Right kidney (tissue), 9 donors: ENCODE measurements around the gene SEM1.
"Not testable (repeated sequence)": the region's sequence is repeated elsewhere in the genome, so short reads cannot be mapped to it uniquely, and the experiment has no call there.

Experiments
- DNase-seq: peaks from one replicate; pipeline ENCODE4 v3.0.0-alpha.2; 2016
- long read RNA-seq, 8 donors: transcript quantifications; one replicate each; lab custom pipeline, GENCODE V29; 2026

Gene SEM1
- long read RNA-seq, donor 1, transcript SEM1-201 (3 exons, 1,314 nt) = major isoform, 322 of 356 reads
- long read RNA-seq, donor 1, transcript SEM1-209 (2 exons, 2,773 nt) = minor isoform, 29 of 356 reads
- long read RNA-seq, donor 1, partial matches to known transcripts = 5 of 356 reads
- long read RNA-seq, donor 1, other reads (novel, unspliced or antisense) = 0 of 356 reads
- long read RNA-seq, donor 2, transcript SEM1-201 (3 exons, 1,314 nt) = major isoform, 231 of 290 reads
- long read RNA-seq, donor 2, transcript SEM1-209 (2 exons, 2,773 nt) = minor isoform, 43 of 290 reads
- long read RNA-seq, donor 2, partial matches to known transcripts = 15 of 290 reads
- long read RNA-seq, donor 2, other reads (novel, unspliced or antisense) = 0 of 290 reads
- long read RNA-seq, donor 3, transcript SEM1-201 (3 exons, 1,314 nt) = major isoform, 124 of 138 reads
- long read RNA-seq, donor 3, transcript SEM1-209 (2 exons, 2,773 nt) = minor isoform, 14 of 138 reads
- long read RNA-seq, donor 3, partial matches to known transcripts = 0 of 138 reads
- long read RNA-seq, donor 3, other reads (novel, unspliced or antisense) = 0 of 138 reads
- long read RNA-seq, donor 4, transcript SEM1-209 (2 exons, 2,773 nt) = minor isoform, 23 of 247 reads
- long read RNA-seq, donor 4, transcript SEM1-201 (3 exons, 1,314 nt) = major isoform, 219 of 247 reads
- long read RNA-seq, donor 4, partial matches to known transcripts = 5 of 247 reads
- long read RNA-seq, donor 4, other reads (novel, unspliced or antisense) = 0 of 247 reads
- long read RNA-seq, donor 5, transcript SEM1-201 (3 exons, 1,314 nt) = major isoform, 266 of 284 reads
- long read RNA-seq, donor 5, transcript SEM1-209 (2 exons, 2,773 nt) = minor isoform, 18 of 284 reads
- long read RNA-seq, donor 5, partial matches to known transcripts = 0 of 284 reads
- long read RNA-seq, donor 5, other reads (novel, unspliced or antisense) = 0 of 284 reads
- long read RNA-seq, donor 6, transcript SEM1-209 (2 exons, 2,773 nt) = minor isoform, 56 of 290 reads
- long read RNA-seq, donor 6, transcript SEM1-201 (3 exons, 1,314 nt) = major isoform, 226 of 290 reads
- long read RNA-seq, donor 6, partial matches to known transcripts = 8 of 290 reads
- long read RNA-seq, donor 6, other reads (novel, unspliced or antisense) = 0 of 290 reads
- long read RNA-seq, donor 7, transcript SEM1-201 (3 exons, 1,314 nt) = major isoform, 354 of 432 reads
- long read RNA-seq, donor 7, transcript SEM1-209 (2 exons, 2,773 nt) = minor isoform, 65 of 432 reads
- long read RNA-seq, donor 7, partial matches to known transcripts = 12 of 432 reads
- long read RNA-seq, donor 7, other reads (novel, unspliced or antisense) = 0 of 432 reads
- long read RNA-seq, donor 8, transcript SEM1-201 (3 exons, 1,314 nt) = major isoform, 199 of 217 reads
- long read RNA-seq, donor 8, transcript SEM1-209 (2 exons, 2,773 nt) = minor isoform, 18 of 217 reads
- long read RNA-seq, donor 8, partial matches to known transcripts = 0 of 217 reads
- long read RNA-seq, donor 8, other reads (novel, unspliced or antisense) = 0 of 217 reads

- peak; percentile 89 for DNase-seq
Measured at GRCh38 chr7:96709381-96710228, at the start of gene SEM1. Gene SEM1, minus strand, starts transcription at chr7:96709846. Its CDS starts 83 bp downstream, at chr7:96709763.

DNA sequence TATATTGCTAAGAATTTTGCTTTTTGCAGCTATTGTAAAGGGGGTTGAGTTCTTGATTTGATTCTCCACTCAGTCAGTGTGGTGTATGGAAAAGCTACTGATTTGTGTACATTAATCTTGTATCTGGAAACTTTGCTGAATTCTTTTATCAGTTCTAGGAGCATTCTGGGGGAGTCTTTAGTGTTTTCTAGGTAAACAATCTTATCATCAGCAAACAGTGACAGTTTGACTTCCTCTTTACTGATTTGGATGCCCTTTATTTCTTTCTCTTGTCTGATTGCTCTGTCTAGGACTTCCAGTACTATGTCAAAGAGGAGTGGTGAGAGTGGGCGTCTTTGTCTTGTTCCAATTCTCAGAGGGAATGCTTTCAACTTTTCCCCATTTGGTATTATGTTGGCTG, 48.2 kb upstream of the SEM1 start:
- DNase-seq = not testable (repeated sequence)

- DNase-seq = no peak
Measured at GRCh38 chr7:96747418-96747940, 37.8 kb upstream of the SEM1 start.

GRCh38 chr7:96740130-96740529, 30.5 kb upstream of the SEM1 start:
- DNase-seq = no peak

DNA sequence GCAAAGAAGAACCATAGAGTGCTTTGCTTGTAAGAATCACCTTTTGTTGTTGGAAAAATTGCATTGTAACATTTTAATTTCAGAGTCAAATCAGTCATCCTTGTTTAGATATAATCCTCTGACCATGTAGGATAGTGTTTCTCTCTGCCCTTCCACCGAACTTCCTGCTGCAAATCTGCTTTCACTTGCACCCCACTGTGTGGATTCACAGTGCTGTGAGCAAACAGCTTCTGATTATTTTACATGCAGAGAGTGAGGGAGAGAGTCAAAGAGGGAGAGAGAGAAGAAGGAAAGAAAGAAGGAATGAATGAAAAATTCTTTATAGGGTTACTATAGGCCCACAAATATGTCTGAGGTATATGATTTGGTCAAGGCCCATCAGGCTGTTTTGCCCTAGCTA, 30.0 kb upstream of the SEM1 start:
- no peak for DNase-seq

- no peak for DNase-seq
Measured at GRCh38 chr7:96739167-96739566, 29.5 kb upstream of the SEM1 start.

DNA sequence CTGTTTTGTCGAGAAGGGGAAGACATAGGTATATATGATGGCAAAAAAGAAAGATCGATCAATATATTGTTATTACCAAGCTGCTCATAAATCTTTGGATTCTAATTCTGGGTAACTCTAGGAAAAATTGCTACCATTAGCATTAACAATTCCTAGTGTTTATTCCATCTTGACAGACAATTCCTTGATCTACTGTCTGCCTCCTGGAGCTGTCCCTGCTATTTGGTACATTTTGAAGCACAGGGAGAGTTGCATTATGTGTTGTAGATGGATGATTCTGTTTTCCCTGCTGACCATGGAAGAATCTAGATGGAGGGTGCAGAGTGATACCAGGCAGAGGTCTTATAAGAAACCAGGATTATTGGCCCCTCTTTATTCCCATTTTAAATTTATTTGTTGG, 29.1 kb upstream of the SEM1 start:
- DNase-seq = no peak

DNA sequence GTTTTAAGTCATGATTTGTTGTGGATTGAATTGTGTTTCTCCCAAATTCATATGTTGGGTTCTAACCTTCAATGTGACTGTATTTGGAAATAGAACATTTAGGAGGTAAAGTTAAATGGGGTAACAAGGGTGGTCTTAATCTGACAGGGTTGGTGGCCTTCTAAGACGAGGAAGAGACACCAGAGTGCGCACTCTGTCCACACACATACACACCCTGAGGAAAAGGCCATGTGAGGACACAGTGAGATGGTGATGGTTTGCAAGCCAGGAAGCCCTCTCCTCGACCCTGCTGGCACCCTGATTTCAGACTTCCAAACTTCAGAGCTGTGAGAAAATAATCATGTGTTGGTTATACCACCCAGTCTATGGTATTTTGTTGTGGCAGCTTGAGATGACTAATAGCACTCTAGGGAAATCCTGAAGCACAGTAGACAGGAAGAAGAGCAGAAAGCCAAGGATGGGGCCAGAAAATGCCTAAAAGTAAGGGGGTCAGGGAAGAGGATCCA, 28.0 kb upstream of the SEM1 start:
- DNase-seq = no peak

DNA sequence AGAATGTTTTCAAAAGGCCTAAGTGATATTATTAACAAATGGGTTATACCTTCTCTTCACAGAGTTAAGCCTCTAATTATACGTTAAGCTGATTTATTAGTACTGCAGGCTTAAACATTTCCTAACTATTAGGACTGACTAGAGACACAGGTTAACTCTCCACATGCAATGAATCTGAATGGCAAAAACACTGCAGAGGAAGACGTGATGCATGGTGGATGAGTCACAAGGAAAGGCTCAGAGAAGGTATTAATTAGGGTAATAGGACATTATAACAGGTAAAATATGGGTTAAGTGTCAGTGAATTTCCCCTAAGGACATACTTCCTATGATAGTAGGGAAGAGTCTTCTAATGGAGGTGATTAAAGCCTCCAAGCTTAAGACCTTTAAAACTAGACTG, 24.7 kb upstream of the SEM1 start:
- no peak for DNase-seq

DNA sequence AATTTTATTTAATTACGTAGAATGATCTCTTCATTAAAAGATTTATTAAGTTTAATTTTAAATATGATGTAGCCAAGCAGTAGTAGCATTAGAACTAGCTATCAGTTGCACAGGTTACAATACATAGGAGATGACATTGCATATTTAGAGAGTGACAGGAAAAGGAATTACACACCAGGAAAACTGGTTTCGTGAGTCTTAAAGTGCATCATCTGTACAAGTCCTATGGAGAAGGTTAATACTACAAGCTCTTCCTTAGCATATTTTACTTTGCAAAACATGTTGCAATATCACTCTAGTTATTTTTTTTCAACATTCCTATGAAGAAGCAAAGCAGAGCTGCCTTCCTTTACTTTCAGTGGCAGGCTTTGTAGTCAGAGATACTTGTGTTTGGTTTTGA, 20.2 kb upstream of the SEM1 start:
- no peak for DNase-seq

GRCh38 chr7:96728139-96728538, 18.5 kb upstream of the SEM1 start:
- DNase-seq = no peak

GRCh38 chr7:96727534-96728088, 18.0 kb upstream of the SEM1 start:
- DNase-seq = no peak

DNA sequence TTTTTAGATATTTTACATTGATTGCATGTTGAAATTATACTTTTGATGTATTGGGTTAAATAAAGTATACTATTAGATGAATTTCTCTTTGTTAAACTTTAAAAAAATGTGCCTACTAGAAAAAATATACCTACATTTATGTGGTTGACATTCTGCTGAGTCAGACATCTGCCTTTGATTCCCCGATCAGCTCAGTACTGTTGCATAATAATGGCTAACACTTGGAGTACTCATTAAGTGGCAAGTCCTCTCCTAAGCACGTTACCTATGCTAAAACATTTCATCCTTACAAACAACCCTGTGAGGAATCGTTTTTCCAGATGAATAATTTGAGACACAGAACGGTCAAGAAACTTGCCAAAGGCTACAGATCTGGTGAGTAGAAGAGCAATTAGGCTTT, 14.0 kb upstream of the SEM1 start:
- no peak for DNase-seq

DNA sequence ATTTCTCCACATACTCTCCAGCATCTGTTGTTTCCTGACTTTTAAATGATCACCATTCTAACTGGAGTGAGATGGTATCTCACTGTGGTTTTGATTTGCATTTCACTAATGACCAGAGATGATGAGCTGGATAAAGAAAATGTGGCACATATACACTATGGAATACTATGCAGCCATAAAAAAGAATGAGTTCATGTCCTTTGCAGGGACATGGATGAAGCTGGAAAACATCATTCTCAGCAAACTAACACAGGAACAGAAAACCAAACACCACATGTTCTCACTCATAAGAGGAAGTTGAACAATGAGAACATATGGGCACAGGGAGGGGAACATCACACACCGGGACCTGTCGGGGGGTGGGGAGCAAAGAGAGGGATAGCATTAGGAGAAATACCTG, 13.3 kb upstream of the SEM1 start:
- not testable (repeated sequence) for DNase-seq

DNA sequence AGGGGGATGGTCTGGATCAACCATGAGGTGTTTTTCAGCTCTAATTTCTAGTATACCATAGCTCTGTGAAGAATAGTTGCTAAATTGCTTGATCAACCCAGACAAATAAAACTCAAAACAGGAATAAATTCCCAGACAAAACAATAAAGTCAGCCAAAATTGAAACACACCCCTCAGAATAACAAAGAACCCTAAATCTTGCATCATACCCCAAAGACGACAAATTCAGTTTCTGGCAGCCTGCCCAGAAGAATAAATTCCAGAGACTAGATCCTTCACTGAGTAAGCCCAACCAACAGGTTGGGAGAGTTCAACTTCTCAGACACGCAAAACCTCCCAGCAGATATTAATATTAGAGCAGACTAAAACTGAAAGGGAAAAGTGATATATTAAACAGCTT, 11.2 kb upstream of the SEM1 start:
- no peak for DNase-seq

DNA sequence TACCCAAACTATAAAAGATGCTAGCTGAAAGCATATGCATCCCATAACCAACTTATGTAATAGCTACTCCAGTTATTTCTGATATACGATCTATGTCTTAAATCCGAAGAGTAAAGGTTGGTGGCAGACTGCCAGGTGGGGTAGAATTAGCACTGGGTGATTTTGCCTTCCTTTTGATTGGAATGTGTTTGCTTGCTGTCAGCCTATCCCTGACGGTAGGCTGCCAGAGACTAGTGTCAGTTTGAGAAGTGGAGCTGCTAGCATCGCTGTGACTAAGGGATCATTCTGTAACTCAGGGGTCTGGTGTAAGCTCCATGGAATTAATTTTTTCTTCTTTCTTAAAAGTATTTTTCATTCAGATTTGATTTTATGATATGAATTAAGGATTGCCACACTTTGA, 9.5 kb upstream of the SEM1 start:
- DNase-seq = no peak

DNA sequence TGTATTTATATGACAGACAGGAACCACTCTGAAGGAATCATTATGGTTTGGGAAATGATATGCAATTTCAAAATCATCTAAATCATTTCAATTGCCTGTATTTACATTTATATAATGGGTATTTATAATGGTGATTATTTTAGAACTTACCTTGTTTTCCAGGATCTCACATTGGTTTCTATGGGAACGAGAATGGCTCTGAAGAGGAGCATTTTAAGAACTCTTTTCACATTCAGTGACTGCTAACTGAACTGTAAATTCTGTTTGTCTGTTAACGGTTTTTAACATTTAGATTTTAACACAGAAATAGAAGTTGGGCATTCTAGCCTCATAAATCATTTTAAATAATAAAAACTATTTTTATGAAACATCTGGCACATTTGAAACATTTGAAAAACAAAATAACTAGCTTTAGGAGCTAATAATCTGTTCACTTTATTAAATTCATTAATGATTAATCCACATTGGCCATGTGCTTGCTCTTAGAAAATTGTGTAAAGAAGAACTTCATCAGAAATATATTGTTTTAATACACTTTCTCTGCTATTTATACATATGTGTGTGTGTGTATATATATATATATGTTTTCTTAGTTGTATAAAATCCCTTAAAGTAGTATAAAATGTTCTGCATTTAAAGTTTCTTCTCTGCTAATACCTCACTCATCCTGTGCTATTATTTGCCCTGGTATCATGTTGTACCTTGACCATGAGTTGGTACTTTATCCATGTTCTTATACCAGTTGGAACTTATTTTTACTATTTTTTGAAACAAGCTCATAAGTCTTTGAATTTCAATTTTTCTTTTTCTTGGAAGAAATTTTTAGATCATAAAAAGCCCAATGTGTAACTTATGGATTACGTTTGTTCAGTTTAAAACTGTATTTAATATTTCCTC, 8.7 kb upstream of the SEM1 start:
- no peak for DNase-seq

GRCh38 chr7:96713037-96713436, 3.4 kb upstream of the SEM1 start:
- no peak for DNase-seq

DNA sequence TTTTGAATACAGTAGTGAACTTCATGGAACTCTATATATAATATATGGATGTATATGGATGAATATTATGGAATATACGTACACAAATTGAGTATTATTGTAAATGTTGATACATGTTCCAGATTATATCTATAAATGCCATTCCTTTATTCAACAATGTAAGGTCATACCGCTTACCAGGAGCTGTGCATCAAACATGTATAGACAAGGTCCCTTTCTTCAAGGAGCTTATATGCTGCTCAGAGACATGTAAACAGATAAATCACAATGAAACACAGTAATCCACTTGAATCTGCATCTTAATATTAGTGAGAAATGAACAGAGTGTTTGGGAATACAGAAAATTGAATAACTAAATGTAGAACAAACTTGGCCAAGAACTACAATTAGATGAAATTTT, 898 bp upstream of the SEM1 start:
- no peak for DNase-seq
